Mesodermal cell (in vitro differentiated cells): Measurements from ENCODE around the gene TEAD1.

ENCODE experiments used
- H3K27ac ChIP-seq: 2 replicates; pipeline ENCODE4 v1.7.0; 2013; ENCODE audit warnings: mild to moderate bottlenecking, low read depth, low read length, moderate library complexity; ENCODE audit not compliant: severe bottlenecking
- H3K36me3 ChIP-seq: 2 replicates; pipeline ENCODE4 v1.7.1; 2013; ENCODE audit warnings: mild to moderate bottlenecking, low read length, moderate library complexity; ENCODE audit not compliant: control insufficient read depth, insufficient read depth
- H3K4me1 ChIP-seq: one replicate; pipeline ENCODE4 v1.7.1; 2013; ENCODE audit warnings: mild to moderate bottlenecking, low read length; ENCODE audit not compliant: insufficient read depth, control insufficient read depth, poor library complexity, severe bottlenecking
- H3K4me3 ChIP-seq: 2 replicates; pipeline ENCODE4 v1.7.0; 2013; ENCODE audit warnings: low read length, control low read depth, mild to moderate bottlenecking; ENCODE audit not compliant: insufficient read depth, poor library complexity, severe bottlenecking; ENCODE audit errors: extremely low read depth
- H3K9me3 ChIP-seq: 2 replicates; pipeline ENCODE4 v1.7.1; 2013; ENCODE audit warnings: mild to moderate bottlenecking, low read length, moderate library complexity; ENCODE audit not compliant: control insufficient read depth
- WGBS, 2 experiments: methylation state at CpG; one replicate each; pipeline ENCODE4 v1.1.5; 2013; ENCODE audit warnings: missing lambda C conversion rate in 2 of 2; ENCODE audit not compliant: insufficient coverage in 2 of 2; 5-methylcytosine and 5-hydroxymethylcytosine counted together

The TEAD1 gene

DNA sequence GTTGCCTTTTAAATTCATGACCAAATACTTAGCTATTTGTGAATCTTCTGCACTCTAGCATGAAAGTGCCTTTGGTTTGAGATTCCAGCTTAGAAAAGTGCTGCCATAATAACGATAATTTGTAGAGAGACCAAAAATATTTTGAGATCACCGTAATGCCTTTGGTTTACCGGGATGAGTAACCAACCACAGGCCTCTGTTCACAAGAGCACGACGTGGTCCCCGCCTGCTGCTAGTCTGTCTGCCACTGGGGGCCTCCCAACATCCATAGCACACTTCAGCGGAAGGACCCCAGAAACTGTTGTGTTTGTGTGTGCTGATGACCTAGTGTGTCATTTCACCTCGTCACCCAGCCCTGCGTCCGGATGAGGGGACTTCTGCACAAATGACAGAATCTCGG is 267.9 kb downstream of the TEAD1 start:
- 94 to 99% methylated on average over 9 to 11 of the region's 11 CpGs for WGBS, 2 experiments
- no peak overlapping the region for H3K4me3 ChIP-seq
- H3K9me3 ChIP-seq = no peaks in the 10 kb centered on the region
- peaks cover 81% of the 10 kb centered on the region for H3K36me3 ChIP-seq
- no peak overlapping the region for H3K27ac ChIP-seq
- H3K4me1 ChIP-seq = no peaks in the 10 kb centered on the region

GRCh38 chr11:12943311-12943710 is 269.1 kb downstream of the TEAD1 start:
- H3K36me3 ChIP-seq = peaks cover 75% of the 10 kb centered on the region
- no peaks in the 10 kb centered on the region for H3K9me3 ChIP-seq
- H3K27ac ChIP-seq = no peak overlapping the region
- no peak overlapping the region for H3K4me3 ChIP-seq
- no peaks in the 10 kb centered on the region for H3K4me1 ChIP-seq
- 89% methylated on average over 3 of the region's 5 CpGs; no CpG with 5 or more reads in 1 of the 2 experiments for WGBS, 2 experiments

DNA sequence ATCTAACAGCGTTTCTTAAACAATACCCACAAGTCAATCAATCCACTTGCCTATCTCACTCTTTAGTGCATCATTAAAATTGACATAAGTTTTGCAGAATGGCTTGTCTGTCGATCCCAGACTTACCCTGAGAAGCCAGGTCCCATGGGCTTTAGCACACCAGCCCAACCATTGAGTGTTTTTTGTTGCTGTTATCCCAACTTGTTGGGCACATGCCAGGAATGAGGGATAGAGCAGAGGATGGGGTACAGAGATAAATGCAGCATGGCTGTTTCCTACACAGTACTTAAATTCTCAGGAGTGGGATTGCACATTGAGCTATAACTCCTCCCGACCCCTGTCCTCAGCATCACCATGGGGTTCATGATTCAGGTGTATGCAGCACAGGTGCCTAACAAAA is 270.7 kb downstream of the TEAD1 start:
- Histone ChIP-seq H3K27ac (no peak overlapping the region), H3K9me3 (no peaks in the 10 kb centered on the region), H3K36me3 (peaks cover 59% of the 10 kb centered on the region), H3K4me3 (no peak overlapping the region), H3K4me1 (no peaks in the 10 kb centered on the region)
- 100% methylated on average over 1 to 2 of the region's 3 CpGs for WGBS, 2 experiments

- no CpG with 5 or more reads among the region's 1 CpG for WGBS, 2 experiments
- H3K36me3 ChIP-seq = peaks cover 14% of the 10 kb centered on the region
- H3K9me3 ChIP-seq = peaks cover 4% of the 10 kb centered on the region
- no peak overlapping the region for H3K27ac ChIP-seq
- H3K4me1 ChIP-seq = no peaks in the 10 kb centered on the region
- no peak overlapping the region for H3K4me3 ChIP-seq
Measured at GRCh38 chr11:12949453-12949852, 275.2 kb downstream of the TEAD1 start.

DNA sequence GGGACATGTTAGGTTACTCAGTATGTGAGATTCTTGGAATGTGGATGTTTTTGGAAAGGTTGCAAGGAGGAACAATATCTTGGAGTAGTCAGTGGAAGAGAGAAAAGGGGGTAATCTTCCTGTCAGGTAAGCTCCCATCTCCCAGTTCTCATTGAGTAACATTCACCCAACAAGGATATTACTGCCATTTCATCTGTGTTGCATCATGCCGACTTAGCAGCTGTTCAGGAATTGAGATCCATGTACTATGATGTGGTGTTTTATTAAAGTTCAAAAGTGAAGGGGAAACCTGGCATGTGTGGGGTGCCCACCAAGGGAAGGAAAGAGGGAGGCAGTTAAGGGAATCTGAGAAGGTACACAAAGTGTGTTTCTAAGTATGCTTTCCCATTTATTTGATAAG is 276.4 kb downstream of the TEAD1 start:
- no CpG with 5 or more reads among the region's 1 CpG for WGBS, 2 experiments
- H3K27ac ChIP-seq = no peak overlapping the region
- no peaks in the 10 kb centered on the region for H3K4me1 ChIP-seq
- peaks cover 4% of the 10 kb centered on the region for H3K9me3 ChIP-seq
- peaks cover 2% of the 10 kb centered on the region for H3K36me3 ChIP-seq
- H3K4me3 ChIP-seq = no peak overlapping the region

DNA sequence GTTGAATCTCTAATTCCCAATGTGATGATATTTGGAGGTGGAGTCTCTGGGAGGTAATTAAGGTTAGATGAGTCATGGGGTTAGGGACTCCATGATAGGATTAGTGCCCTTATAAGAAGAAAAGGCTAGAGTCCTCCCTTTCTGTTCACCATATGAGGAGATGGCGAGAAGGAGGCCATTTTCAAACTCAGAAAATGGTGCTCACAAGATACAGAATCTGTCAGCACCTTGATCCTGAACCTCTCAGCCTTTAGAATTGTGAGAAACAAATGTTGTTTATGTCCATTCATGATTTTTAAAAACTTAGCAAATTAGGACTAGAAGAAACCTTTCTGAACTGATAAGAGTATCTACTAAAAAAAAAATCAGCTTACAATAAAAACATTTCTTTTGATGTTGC is 277.2 kb downstream of the TEAD1 start:
- Histone ChIP-seq H3K4me3 (no peak overlapping the region), H3K27ac (no peak overlapping the region), H3K4me1 (no peaks in the 10 kb centered on the region), H3K36me3 (no peaks in the 10 kb centered on the region), H3K9me3 (peaks cover 4% of the 10 kb centered on the region)
- no CpG with 5 or more reads among the region's 1 CpG for WGBS, 2 experiments

GRCh38 chr11:12952094-12952493 is 277.9 kb downstream of the TEAD1 start:
- Histone ChIP-seq H3K4me3 (no peak overlapping the region), H3K36me3 (no peaks in the 10 kb centered on the region), H3K4me1 (no peaks in the 10 kb centered on the region), H3K27ac (no peak overlapping the region), H3K9me3 (peaks cover 4% of the 10 kb centered on the region)

DNA sequence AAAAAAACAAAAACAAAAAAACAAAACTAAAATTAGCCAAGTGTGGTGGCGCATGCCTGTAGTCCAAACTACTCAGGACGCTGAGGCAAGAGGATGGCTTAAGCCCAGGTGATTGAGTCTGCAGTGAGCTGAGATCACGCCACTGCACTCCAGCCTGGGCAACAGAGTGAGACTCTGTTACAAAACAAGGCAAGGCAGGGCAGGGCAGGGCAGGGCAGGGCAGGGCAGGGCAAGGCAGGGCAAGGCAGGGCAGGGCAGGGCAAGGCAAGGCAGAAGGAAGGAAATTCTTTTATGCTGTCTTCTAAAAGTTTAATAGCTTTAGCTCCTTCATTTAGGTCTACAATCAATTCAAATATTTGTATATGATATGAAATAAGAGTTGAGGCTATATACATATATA is 284.8 kb downstream of the TEAD1 start:
- no peaks in the 10 kb centered on the region for H3K9me3 ChIP-seq
- WGBS, 2 experiments = 83 to 94% methylated on average over 3 of the region's 3 CpGs
- H3K4me1 ChIP-seq = no peaks in the 10 kb centered on the region
- H3K27ac ChIP-seq = no peak overlapping the region
- no peak overlapping the region for H3K4me3 ChIP-seq
- H3K36me3 ChIP-seq = no peaks in the 10 kb centered on the region

DNA sequence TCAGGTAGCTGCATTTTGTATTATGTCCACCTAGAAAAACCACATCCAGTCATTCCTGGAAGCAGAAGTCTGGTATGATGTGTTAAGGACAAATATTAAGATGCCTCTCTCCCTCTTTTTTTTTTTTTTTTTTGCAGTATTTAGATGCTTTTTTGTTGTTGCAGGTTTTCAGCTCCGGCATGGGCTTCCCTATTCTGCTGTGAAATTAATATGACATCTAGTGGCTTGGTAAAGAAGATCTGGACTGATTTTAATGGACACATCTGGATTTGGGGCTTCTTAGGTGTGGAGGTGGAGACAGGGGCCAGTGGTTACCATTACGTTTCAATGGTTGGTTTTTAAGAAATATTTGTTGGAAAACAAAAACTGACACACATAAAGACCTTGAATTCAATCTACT is 287.4 kb downstream of the TEAD1 start:
- WGBS, 2 experiments = 86% methylated on average over 1 of the region's 2 CpGs; no CpG with 5 or more reads in 1 of the 2 experiments
- Histone ChIP-seq H3K36me3 (no peaks in the 10 kb centered on the region), H3K4me3 (no peak overlapping the region), H3K27ac (no peak overlapping the region), H3K4me1 (no peaks in the 10 kb centered on the region), H3K9me3 (no peaks in the 10 kb centered on the region)

GRCh38 chr11:12962306-12962705 is 288.1 kb downstream of the TEAD1 start:
- Histone ChIP-seq H3K4me1 (no peaks in the 10 kb centered on the region), H3K36me3 (no peaks in the 10 kb centered on the region), H3K9me3 (no peaks in the 10 kb centered on the region), H3K27ac (no peak overlapping the region), H3K4me3 (no peak overlapping the region)
- WGBS, 2 experiments = 88% methylated on average over 4 to 9 of the region's 10 CpGs

DNA sequence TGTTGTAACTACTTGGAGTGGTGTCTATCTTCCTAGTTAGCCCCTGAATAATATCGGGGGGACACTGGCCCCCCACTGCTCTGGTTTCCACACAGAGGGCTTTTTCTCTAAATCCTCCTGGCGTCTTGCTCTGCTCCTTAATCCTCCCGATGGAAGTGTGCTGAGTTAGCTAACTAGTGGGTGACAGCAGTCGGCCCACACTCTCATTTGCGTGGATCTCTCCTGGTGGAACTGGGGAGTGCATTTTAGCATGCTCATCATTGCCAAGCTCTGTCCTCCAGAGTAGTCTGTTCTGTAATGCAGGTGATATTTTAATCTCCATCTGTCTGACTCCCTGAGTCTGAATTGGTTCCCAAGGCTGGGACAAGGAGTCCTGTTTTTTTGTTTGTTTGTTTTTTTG is 288.8 kb downstream of the TEAD1 start:
- H3K4me3 ChIP-seq = no peak overlapping the region
- no peaks in the 10 kb centered on the region for H3K4me1 ChIP-seq
- WGBS, 2 experiments = 75 to 93% methylated on average over 1 to 5 of the region's 5 CpGs
- H3K36me3 ChIP-seq = no peaks in the 10 kb centered on the region
- H3K27ac ChIP-seq = no peak overlapping the region
- no peaks in the 10 kb centered on the region for H3K9me3 ChIP-seq
